LNCaP clone FGC (cell line): ENCODE data around the gene ENPP6.

Source experiments
- DNase-seq: peaks from one replicate; pipeline ENCODE4 v3.0.0-alpha.2; 2011; ENCODE audit warnings: low read depth
- H3K4me3 ChIP-seq: 2 replicates; pipeline ENCODE4 v1.5.1; 2011; ENCODE audit warnings: mild to moderate bottlenecking, low read depth, low read length, control low read depth
- TF ChIP-seq, protein P1 (sequence below): IDR thresholded peaks from 2 replicates; pipeline ENCODE4 v1.5.1; 2012; ENCODE audit warnings: mild to moderate bottlenecking; ENCODE audit not compliant: control insufficient read depth, insufficient read depth; ENCODE audit errors: extremely low read depth

The ENPP6 gene

DNA sequence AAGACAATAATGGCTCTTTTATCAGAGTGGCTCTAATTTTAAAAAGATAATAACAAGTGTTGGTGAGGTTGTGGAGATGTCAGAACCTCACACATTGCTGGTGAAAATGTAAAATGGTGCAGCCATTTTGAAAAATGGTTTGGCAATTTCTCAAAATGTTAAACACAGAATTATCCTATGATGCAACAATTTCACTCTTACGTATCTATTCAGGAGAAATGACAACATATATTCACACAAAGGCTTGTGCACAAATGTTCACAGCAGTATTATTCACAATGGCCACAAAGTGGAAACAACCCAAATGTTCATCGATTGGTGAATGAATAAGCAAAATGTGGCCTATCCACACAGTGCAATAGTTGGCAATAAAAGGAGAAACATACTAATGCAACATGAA, 24.7 kb downstream of the ENPP6 start:
- H3K4me3 ChIP-seq: no peak overlapping the region
- TF ChIP-seq, protein P1, sequence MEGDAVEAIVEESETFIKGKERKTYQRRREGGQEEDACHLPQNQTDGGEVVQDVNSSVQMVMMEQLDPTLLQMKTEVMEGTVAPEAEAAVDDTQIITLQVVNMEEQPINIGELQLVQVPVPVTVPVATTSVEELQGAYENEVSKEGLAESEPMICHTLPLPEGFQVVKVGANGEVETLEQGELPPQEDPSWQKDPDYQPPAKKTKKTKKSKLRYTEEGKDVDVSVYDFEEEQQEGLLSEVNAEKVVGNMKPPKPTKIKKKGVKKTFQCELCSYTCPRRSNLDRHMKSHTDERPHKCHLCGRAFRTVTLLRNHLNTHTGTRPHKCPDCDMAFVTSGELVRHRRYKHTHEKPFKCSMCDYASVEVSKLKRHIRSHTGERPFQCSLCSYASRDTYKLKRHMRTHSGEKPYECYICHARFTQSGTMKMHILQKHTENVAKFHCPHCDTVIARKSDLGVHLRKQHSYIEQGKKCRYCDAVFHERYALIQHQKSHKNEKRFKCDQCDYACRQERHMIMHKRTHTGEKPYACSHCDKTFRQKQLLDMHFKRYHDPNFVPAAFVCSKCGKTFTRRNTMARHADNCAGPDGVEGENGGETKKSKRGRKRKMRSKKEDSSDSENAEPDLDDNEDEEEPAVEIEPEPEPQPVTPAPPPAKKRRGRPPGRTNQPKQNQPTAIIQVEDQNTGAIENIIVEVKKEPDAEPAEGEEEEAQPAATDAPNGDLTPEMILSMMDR: no peak
- no peak for DNase-seq

DNA sequence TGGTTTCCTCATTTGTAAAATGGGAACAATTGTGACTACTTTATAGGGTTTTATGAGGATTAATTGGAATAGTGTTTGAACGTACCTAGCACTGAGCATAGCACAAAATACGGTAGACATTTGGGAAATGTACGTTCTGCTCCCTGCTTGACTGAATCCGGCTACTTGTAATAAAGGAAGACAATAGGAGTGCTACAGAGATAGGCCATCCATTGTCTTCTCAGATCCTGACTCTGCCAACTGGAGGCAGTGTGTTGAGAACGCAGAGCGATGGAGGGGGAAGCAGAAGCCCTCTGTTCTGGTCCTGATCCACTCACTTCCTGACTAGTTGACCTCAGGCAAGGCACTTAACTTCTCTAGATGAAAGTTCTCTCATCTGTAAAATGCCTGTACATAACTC, 26.4 kb downstream of the ENPP6 start:
- no peak overlapping the region for H3K4me3 ChIP-seq
- TF ChIP-seq, protein P1: no peak
- DNase-seq: no peak

DNA sequence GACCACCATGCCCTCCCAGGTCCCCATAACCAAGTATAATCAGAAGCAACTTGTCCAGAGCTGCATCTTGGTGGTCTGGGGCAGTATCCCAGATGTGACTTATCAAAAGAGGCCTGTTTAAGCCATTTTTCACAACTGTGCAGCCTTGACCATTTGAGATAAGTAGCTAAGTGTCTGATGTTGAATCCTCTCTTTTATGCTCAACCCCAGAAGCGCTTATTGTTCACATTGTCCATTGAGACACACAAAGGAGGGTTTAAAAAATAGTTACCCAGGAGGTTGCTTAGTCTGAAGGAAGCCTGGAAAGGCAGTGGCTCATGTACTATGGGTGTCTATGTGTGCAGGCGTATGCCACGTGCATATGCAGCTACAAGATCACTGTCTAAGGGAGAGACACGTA, 27.0 kb downstream of the ENPP6 start:
- DNase-seq: no peak
- no peak overlapping the region for H3K4me3 ChIP-seq
- TF ChIP-seq, protein P1: no peak

DNA sequence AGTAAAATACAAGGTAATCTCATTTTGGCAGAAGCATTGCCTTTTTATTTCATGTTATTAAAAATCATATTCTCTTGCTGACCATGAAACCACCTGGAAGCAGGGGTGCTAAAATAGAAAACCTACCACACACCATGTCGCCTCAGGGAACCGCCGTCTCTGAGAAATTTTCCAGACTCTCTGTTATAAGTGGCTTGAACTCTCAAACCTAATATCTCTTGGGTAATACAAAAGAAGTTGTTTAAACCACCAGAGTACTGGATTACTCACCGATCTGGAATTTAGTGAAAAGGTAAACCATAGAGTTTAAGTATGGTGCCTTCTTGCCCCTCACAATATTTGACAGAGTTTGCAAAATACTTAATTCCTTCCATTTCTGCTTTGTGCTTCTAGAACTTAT, 27.7 kb downstream of the ENPP6 start:
- no peak for DNase-seq
- H3K4me3 ChIP-seq: no peak overlapping the region
- TF ChIP-seq, protein P1: no peak

DNA sequence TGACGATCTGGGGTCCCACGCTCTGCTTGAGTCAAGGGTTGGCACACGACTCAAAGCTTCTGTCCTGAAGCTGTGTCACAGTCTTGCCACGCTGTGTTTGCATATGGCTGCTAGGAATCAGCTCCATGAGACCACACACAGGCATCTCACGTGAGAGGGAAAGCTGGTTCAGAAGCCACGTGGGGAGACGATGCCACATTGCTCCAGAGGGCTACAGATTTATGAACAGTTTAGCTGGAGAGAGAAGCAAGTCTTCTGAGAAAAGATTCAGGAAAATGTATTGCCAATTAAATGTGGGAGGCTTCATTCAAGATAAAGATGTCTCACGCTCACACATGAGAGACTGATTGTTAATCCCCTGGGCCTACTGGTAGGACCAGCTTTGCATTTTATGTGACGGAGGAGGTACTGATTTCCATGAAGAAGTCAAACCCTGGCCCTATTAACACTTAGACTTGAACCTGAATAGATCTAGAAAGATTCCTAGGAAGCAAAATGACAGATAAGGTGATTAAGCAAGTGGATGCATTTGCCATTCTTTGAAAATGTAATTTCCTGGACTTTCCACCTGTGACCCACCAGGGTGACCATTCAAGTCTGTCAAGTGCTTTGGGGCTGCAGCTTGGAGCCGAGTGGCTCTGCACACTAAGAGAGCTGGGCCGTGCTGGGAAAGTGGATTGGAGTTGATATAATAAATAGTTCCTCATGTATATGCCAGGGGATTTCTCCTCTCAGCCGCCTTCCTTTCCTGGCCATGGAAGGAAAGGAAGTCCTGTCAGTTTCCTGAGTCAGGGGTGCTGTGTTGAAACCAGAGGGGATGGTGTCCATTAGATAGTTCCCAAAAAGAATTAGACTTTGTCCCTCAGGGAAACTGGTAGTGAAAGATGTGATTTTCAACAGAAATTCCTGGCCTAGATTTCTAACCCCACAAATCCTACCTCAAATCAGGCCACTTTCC, 29.0 kb downstream of the ENPP6 start:
- no peak overlapping the region for H3K4me3 ChIP-seq
- TF ChIP-seq, protein P1: no peak
- no peak for DNase-seq

DNA sequence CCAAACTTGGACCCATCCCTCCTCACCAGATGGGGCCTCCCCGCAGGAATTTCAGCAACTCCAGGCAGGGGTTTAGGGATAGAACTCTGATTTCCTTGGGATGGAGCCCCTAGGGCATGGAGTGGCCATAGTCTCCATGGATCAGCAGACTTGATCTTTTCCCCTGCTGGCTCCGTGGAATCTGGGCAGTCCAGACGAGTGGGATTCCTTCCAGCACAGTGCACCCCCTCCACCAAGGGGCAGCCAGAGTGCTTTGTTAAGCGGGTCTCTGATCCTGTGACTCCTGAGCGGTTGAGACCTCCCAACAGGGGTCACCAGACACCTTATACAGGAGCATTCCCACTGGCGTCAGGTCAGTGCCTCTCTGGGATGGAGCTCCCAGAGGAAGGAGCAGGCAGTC, 40.4 kb downstream of the ENPP6 start:
- DNase-seq: no peak
- no peak overlapping the region for H3K4me3 ChIP-seq
- TF ChIP-seq, protein P1: no peak
